H1 (cell line): ENCODE results near the gene ARFGAP3. TPM values are rescaled to one million over a fixed set of nuclear protein-coding genes. Genes with fewer than 3 reads are reported as not detected.

Source experiments
- CTCF ChIA-PET: fragments of 300-600 bp; sonication (Branson Sonifier 250); formaldehyde crosslinking; loops from one replicate; lab custom pipeline; 2021; ENCODE audit not compliant: partially characterized antibody; lab: Charles Lee
- POLR2A ChIA-PET: fragments of 300-600 bp; sonication (Branson Sonifier 250); formaldehyde crosslinking; loops from one replicate; lab custom pipeline; 2021; ENCODE audit warnings: inconsistent platforms; ENCODE audit not compliant: partially characterized antibody; lab: Charles Lee
- DNase-seq, 2 experiments: peaks; one replicate each; pipeline versions ENCODE4 v3.0.0 to v3.0.0-alpha.2; 2010 to 2022; ENCODE audit warnings: low spot score in 2 of 2, low read depth in 1 of 2, mixed read lengths in 1 of 2
- FAIRE-seq: peaks from 2 replicates; lab custom pipeline; 2011; peaks lifted over from hg19 to GRCh38; lab: Jason Lieb, UNC
- H2AFZ ChIP-seq: 2 replicates; pipeline ENCODE4 v1.8.1; 2012; ENCODE audit warnings: low read length, inconsistent platforms
- H2AK5ac ChIP-seq: 2 replicates; pipeline ENCODE4 v1.6.1; 2013; ENCODE audit warnings: low read depth, low read length
- H2BK120ac ChIP-seq: replicated peaks from 2 replicates; pipeline ENCODE3; 2013; ENCODE audit warnings: low read depth, low read length, inconsistent platforms
- H2BK12ac ChIP-seq: 2 replicates; pipeline ENCODE4 v1.6.1; 2013; ENCODE audit warnings: low read depth, low read length
- H2BK15ac ChIP-seq: 2 replicates; pipeline ENCODE4 v1.6.1; 2013; ENCODE audit warnings: low read length
- H2BK20ac ChIP-seq: 2 replicates; pipeline ENCODE4 v1.6.1; 2013; ENCODE audit warnings: low read length
- H2BK5ac ChIP-seq: 2 replicates; pipeline ENCODE4 v1.6.1; 2013; ENCODE audit warnings: low read depth, low read length
- H3K14ac ChIP-seq: 2 replicates; pipeline ENCODE4 v1.6.1; 2013; ENCODE audit warnings: inconsistent platforms; ENCODE audit not compliant: insufficient read length
- H3K18ac ChIP-seq: 2 replicates; pipeline ENCODE4 v1.6.1; 2013; ENCODE audit warnings: low read length; ENCODE audit errors: extremely low read depth
- H3K23ac ChIP-seq: 2 replicates; pipeline ENCODE4 v1.6.1; 2013; ENCODE audit warnings: inconsistent platforms; ENCODE audit not compliant: insufficient read length
- H3K23me2 ChIP-seq: 2 replicates; pipeline ENCODE4 v1.6.1; 2013; ENCODE audit warnings: low read depth, low read length
- H3K27ac ChIP-seq: 2 replicates; pipeline ENCODE4 v1.6.1; 2011; ENCODE audit warnings: low read depth, low read length, inconsistent platforms
- H3K27me3 ChIP-seq, 4 experiments: replicated peaks in 1 of 4; 1 replicate in 1 of 4; 2 replicates in 3 of 4; pipeline versions ENCODE4 v1.6.1 to v1.8.1; 2011 to 2013; ENCODE audit warnings: low read length in 3 of 4, mild to moderate bottlenecking in 3 of 4, inconsistent platforms in 2 of 4, mixed read lengths in 2 of 4, moderate library complexity in 1 of 4; ENCODE audit not compliant: control insufficient read depth in 3 of 4, insufficient read depth in 3 of 4; ENCODE audit errors: extremely low read depth in 1 of 4
- H3K36me3 ChIP-seq, 4 experiments: 2 replicates each; pipeline versions ENCODE4 v1.6.1 to v1.8.1; 2011 to 2013; ENCODE audit warnings: mild to moderate bottlenecking in 4 of 4, low read length in 3 of 4, moderate library complexity in 2 of 4, control low read depth in 1 of 4, inconsistent platforms in 1 of 4; ENCODE audit not compliant: insufficient read depth in 4 of 4, control insufficient read depth in 2 of 4
- H3K4ac ChIP-seq: replicated peaks from 2 replicates; pipeline ENCODE3; 2013; ENCODE audit warnings: low read length, low read depth, mixed read lengths, inconsistent platforms; ENCODE audit not compliant: insufficient read length
- H3K4me1 ChIP-seq, 4 experiments: replicated peaks in 1 of 4; 1 replicate in 1 of 4; 2 replicates in 3 of 4; pipeline versions ENCODE4 v1.6.1 to v1.8.1; 2011 to 2013; ENCODE audit warnings: low read length in 3 of 4, inconsistent platforms in 2 of 4, mixed read lengths in 1 of 4; ENCODE audit not compliant: insufficient read depth in 4 of 4, control insufficient read depth in 3 of 4
- H3K4me2 ChIP-seq, 2 experiments: 2 replicates each; pipeline versions ENCODE4 v1.6.1 to v1.8.1; 2011 to 2013; ENCODE audit warnings: low read depth in 2 of 2, low read length in 2 of 2, control low read depth in 1 of 2, inconsistent platforms in 1 of 2, mild to moderate bottlenecking in 1 of 2; ENCODE audit not compliant: insufficient read depth in 1 of 2
- H3K4me3 ChIP-seq, 4 experiments: fragments of 200-600, 300-600 bp in 1 of 4; sonication (generic), shearing (Covaris generic), sonication (Bioruptor Twin) in 1 of 4; 2 replicates each; pipeline versions ENCODE4 v1.5.1 to v1.8.1; 2011 to 2016; ENCODE audit warnings: low read length in 4 of 4, low read depth in 3 of 4, control low read depth in 2 of 4, inconsistent platforms in 2 of 4, mild to moderate bottlenecking in 2 of 4, mixed read lengths in 1 of 4, moderate library complexity in 1 of 4; ENCODE audit not compliant: insufficient read depth in 2 of 4; ENCODE audit errors: extremely low read depth in 1 of 4
- H3K56ac ChIP-seq: replicated peaks from 2 replicates; pipeline ENCODE3; 2013; ENCODE audit warnings: low read depth, mild to moderate bottlenecking, mixed read lengths, low read length, inconsistent platforms; ENCODE audit not compliant: insufficient read length
- H3K79me1 ChIP-seq: 2 replicates; pipeline ENCODE4 v1.6.1; 2013; ENCODE audit warnings: low read depth, low read length, control low read depth
- H3K79me2 ChIP-seq, 2 experiments: 2 replicates each; pipeline versions ENCODE4 v1.6.1 to v1.8.1; 2012 to 2013; ENCODE audit warnings: low read length in 2 of 2, mild to moderate bottlenecking in 2 of 2, inconsistent platforms in 1 of 2; ENCODE audit not compliant: insufficient read depth in 2 of 2, control insufficient read depth in 1 of 2
- H3K9ac ChIP-seq, 4 experiments: replicated peaks in 1 of 4; 1 replicate in 1 of 4; 2 replicates in 3 of 4; pipeline versions ENCODE4 v1.6.1 to v1.8.1; 2011 to 2013; ENCODE audit warnings: low read depth in 3 of 4, low read length in 3 of 4, control low read depth in 2 of 4, mild to moderate bottlenecking in 2 of 4, moderate library complexity in 2 of 4, inconsistent platforms in 1 of 4; ENCODE audit errors: extremely low read depth in 1 of 4
- H3K9me3 ChIP-seq, 2 experiments: 2 replicates each; pipeline versions ENCODE4 v1.6.1 to v1.8.1; 2012 to 2013; ENCODE audit warnings: mild to moderate bottlenecking in 2 of 2, moderate library complexity in 2 of 2, control low read depth in 1 of 2, inconsistent platforms in 1 of 2, low read depth in 1 of 2, low read length in 1 of 2, mixed read lengths in 1 of 2; ENCODE audit not compliant: insufficient read depth in 2 of 2
- H4K20me1 ChIP-seq, 2 experiments: replicated peaks in 1 of 2; 2 replicates each; pipeline versions ENCODE3 to v1.8.1; 2011 to 2013; ENCODE audit warnings: inconsistent platforms in 2 of 2, low read length in 2 of 2, mild to moderate bottlenecking in 1 of 2; ENCODE audit not compliant: insufficient read depth in 2 of 2, control insufficient read depth in 1 of 2
- H4K5ac ChIP-seq: 2 replicates; pipeline ENCODE4 v1.6.1; 2013; ENCODE audit warnings: low read length, low read depth, mixed read lengths, inconsistent platforms; ENCODE audit not compliant: insufficient read length
- H4K8ac ChIP-seq: 2 replicates; pipeline ENCODE4 v1.8.0; 2013; ENCODE audit warnings: mild to moderate bottlenecking, moderate library complexity, low read length, inconsistent platforms; ENCODE audit not compliant: insufficient read depth; ENCODE audit errors: extremely low read depth
- H4K91ac ChIP-seq: replicated peaks from 2 replicates; pipeline ENCODE3; 2013; ENCODE audit warnings: low read length, mixed read lengths, inconsistent platforms; ENCODE audit not compliant: insufficient read length
- HDAC2 ChIP-seq, 2 experiments: fragments of 300-600 bp in 1 of 2; sonication (generic) in 1 of 2; IDR thresholded peaks; 2 replicates each; pipeline ENCODE4 v1.6.1; 2011 to 2012; ENCODE audit warnings: low read depth in 2 of 2, low read length in 2 of 2, mild to moderate bottlenecking in 2 of 2, moderate library complexity in 2 of 2, borderline replicate concordance in 1 of 2, inconsistent platforms in 1 of 2
- WGBS, 2 experiments: shearing (Covaris generic) in 1 of 2; methylation state at CpG; one replicate each; pipeline versions ENCODE4 v1.1.6 to v1.1.7; 2013 to 2015; ENCODE audit warnings: low lambda C conversion rate in 2 of 2, mixed read lengths in 2 of 2, inconsistent platforms in 1 of 2, low coverage in 1 of 2, missing lambda C conversion rate in 1 of 2; ENCODE audit not compliant: insufficient replicate concordance in 2 of 2, insufficient coverage in 1 of 2, insufficient read length in 1 of 2; ENCODE audit errors: extremely low coverage in 1 of 2, missing lambda C conversion rate in 1 of 2; 5-methylcytosine and 5-hydroxymethylcytosine counted together
- polyA plus RNA-seq, 7 experiments: library from polyadenylated mRNA; depleted of rRNA in 3 of 7; stranded (reverse) in 5 of 7; unstranded in 2 of 7; fragments of >200 nt in 5 of 7; fragments of 200-250 nt in 2 of 7; gene quantifications; 1 replicate in 5 of 7; 2 replicates in 1 of 7; 4 replicates in 1 of 7; pipeline versions ENCODE4 v1.2.1 to v1.2.3, GENCODE V29; 2011 to 2013; ENCODE audit warnings: missing spikeins in 2 of 7, mixed read lengths in 2 of 7
- total RNA-seq: library from RNA; stranded (reverse); fragmentation: NEBNext Ultra II Directional; extraction: Animal tissue kit (Norgen Biotek cat#: 25700); gene quantifications from 2 replicates; pipeline ENCODE4 v1.2.1, GENCODE V29; 2021

The ARFGAP3 gene
- total and polyA plus RNA-seq, 2 of the 8 experiments (the other 6 are each of a cell fraction or from before 2014, with no cell fraction given), result 9.7 to 16.0 TPM

DNA sequence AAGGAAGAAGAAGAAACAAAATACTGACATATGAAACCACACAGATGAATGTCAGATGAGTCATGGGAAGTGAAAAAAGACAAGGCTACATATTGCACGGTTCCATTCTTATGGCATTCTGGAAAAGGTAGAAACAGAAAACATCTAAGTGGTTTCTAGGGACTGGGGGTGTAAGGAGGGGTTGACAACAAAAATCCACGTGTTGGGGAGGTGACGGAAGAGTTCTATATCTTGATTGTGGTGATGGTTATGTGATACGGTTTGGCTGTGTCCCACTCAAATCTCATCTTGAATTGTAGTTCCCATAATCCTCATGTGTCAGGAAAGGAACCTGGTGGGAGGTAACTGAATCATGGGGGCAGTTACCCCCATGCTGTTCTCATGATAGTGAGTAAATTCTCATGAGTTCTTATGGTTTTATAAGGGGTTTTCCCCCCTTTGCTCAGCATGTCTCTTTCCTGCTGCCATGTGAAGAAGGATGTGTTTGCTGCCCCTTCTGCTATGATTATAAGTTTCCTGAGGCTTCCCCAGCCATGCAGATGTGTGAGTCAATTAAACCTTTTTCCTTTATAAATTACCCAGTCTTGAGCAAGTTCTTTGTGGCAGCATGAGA is 6.4 kb upstream of the ARFGAP3 start:
- Histone ChIP-seq H3K27ac (no peak overlapping the region), H2BK120ac (no peak overlapping the region), H4K8ac (no peak overlapping the region), H4K20me1 (no peaks in the 10 kb centered on the region), H3K23ac (no peak overlapping the region), H3K4me1 (no peaks in the 10 kb centered on the region), H3K9me3 (no peaks in the 10 kb centered on the region), H3K18ac (no peak overlapping the region), H2BK15ac (no peak overlapping the region), H2BK20ac (no peak overlapping the region), H3K4me2 (no peak overlapping the region), H2AK5ac (no peak overlapping the region), H3K4me3 (no peak overlapping the region), H3K56ac (no peak overlapping the region), H3K27me3 (peaks cover 0 to 2% (median under 1%) of the 10 kb centered on the region in 4 experiments; a peak in 4 of 7 replicates), H3K14ac (no peak overlapping the region), H3K36me3 (no peaks in the 10 kb centered on the region), H4K91ac (no peak overlapping the region), H3K9ac (no peak overlapping the region), H3K23me2 (no peaks in the 10 kb centered on the region), H3K79me2 (no peaks in the 10 kb centered on the region), H4K5ac (no peak overlapping the region), H2BK12ac (no peak overlapping the region), H2BK5ac (no peak overlapping the region), H3K4ac (no peak overlapping the region), H2AFZ (no peak overlapping the region), H3K79me1 (no peaks in the 10 kb centered on the region)
- 85% methylated on average over 4 of the region's 4 CpGs; no CpG with 5 or more reads in 1 of the 2 experiments for WGBS, 2 experiments
- ChIA-PET POLR2A (no interaction called here), CTCF (no interaction called here)
- DNase-seq, result no peak
- no peak for TF ChIP-seq HDAC2 (IDR thresholded peaks at IDR 0.05; ENCODE audit: borderline replicate concordance in 1 of 2, low read depth in 2 of 2, low read length in 2 of 2)
- FAIRE-seq, result no peak
